Upper lobe of left lung (tissue), 6 donors: ENCODE data around the gene DFFB. TPM values are rescaled to one million over a fixed set of nuclear protein-coding genes. Genes with fewer than 3 reads are reported as not detected.

Experiments used
- ATAC-seq, 2 donors: fragments of 200-7000 bp; cut with Tn5 transposase; one replicate each; pipeline ENCODE4 v1.9.1; 2022; ENCODE audit warnings: mild to moderate bottlenecking in 2 of 2, moderate library complexity in 2 of 2; ENCODE audit not compliant: low FRiP score in 2 of 2
- DNase-seq, 2 donors: peaks; one replicate each; pipeline ENCODE4 v3.0.0-alpha.2; 2019 to 2020
- H3K27ac ChIP-seq, 4 donors: fragments of 200-600 bp; sonication (generic); one replicate each; pipeline ENCODE4 v1.5.1; 2016 to 2019
- H3K27me3 ChIP-seq, 4 donors: fragments of 200-600 bp; sonication (generic); one replicate each; pipeline ENCODE4 v1.5.1; 2017 to 2019
- H3K36me3 ChIP-seq, 4 donors: fragments of 200-600 bp; sonication (generic); one replicate each; pipeline ENCODE4 v1.5.1; 2016 to 2019
- H3K4me1 ChIP-seq, 4 donors: fragments of 200-600 bp; sonication (generic); one replicate each; pipeline ENCODE4 v1.5.1; 2018 to 2019
- H3K4me3 ChIP-seq, 4 donors: fragments of 200-600 bp; sonication (generic); one replicate each; pipeline ENCODE4 v1.5.1; 2017 to 2019; ENCODE audit warnings: mild to moderate bottlenecking in 2 of 4, moderate library complexity in 1 of 4
- H3K9me3 ChIP-seq, 4 donors: fragments of 200-600 bp; sonication (generic); one replicate each; pipeline ENCODE4 v1.5.1; 2018 to 2019
- CTCF ChIP-seq, 6 experiments: fragments of 450-650 bp in 4 of 6; fragments of 200-600 bp in 2 of 6; sonication (generic) in 2 of 6; IDR thresholded peaks; one replicate each; pipeline ENCODE4 v1.5.1; 2016 to 2019; ENCODE audit warnings: antibody characterized with exemption in 6 of 6
- EP300 ChIP-seq, 4 donors: sonication (generic); formaldehyde crosslinking; IDR thresholded peaks; one replicate each; pipeline ENCODE4 v1.5.1; 2017; ENCODE audit warnings: antibody characterized with exemption in 4 of 4, control low read depth in 2 of 4
- POLR2A ChIP-seq, 4 donors: fragments of 450-650 bp; IDR thresholded peaks; one replicate each; pipeline ENCODE4 v1.5.1; 2016 to 2017; ENCODE audit warnings: antibody characterized with exemption in 4 of 4, mild to moderate bottlenecking in 2 of 4
- POLR2AphosphoS5 ChIP-seq, 2 donors: sonication (generic); formaldehyde crosslinking; IDR thresholded peaks; one replicate each; pipeline ENCODE4 v1.5.1; 2017; ENCODE audit warnings: antibody characterized with exemption in 2 of 2
- WGBS, 2 donors: methylation state at CpG; one replicate each; pipeline ENCODE4 v1.1.5; 2017 to 2018; 5-methylcytosine and 5-hydroxymethylcytosine counted together
- total RNA-seq, 6 donors: library from RNA; depleted of rRNA in 4 of 6; stranded (reverse); fragments of >200 nt in 4 of 6; gene quantifications; one replicate each; pipeline versions ENCODE4 v1.1.0 to v1.2.1, GENCODE V29; 2016 to 2021
- donor health status: DM: no; HTN: no; CAD: no; lungs with moderate emphysema.
- donor health status: DM: no; HTN: yes; CAD: no; lungs with severe emphysema.

Gene DFFB
- total RNA-seq, 6 donors from 2014 or later = 7.1 to 16.8 (median 9.4) TPM

GRCh38 chr1:3930301-3931006, 73.2 kb downstream of the DFFB start:
- H3K27me3 ChIP-seq = no peaks in the 10 kb centered on the region
- WGBS, 2 donors = 75 to 77% methylated on average over 8 to 10 of the region's 10 CpGs
- H3K4me3 ChIP-seq = no peak overlapping the region

GRCh38 chr1:3931007-3931912, 74.0 kb downstream of the DFFB start:
- no peak for ATAC-seq
- DNase-seq = no peak
- Histone ChIP-seq H3K4me1 (no peaks in the 10 kb centered on the region), H3K4me3 (no peak overlapping the region), H3K27ac (no peak overlapping the region), H3K9me3 (no peaks in the 10 kb centered on the region), H3K27me3 (no peaks in the 10 kb centered on the region), H3K36me3 (no peaks in the 10 kb centered on the region)
- WGBS, 2 donors = 66 to 68% methylated on average over 10 to 17 of the region's 17 CpGs
- TF ChIP-seq POLR2AphosphoS5 (IDR thresholded peaks at IDR 0.05) = no peak

More at GRCh38 chr1:3930301-3931006, 73.2 kb downstream of the DFFB start:
- H3K4me1 ChIP-seq = no peaks in the 10 kb centered on the region
- no peak for DNase-seq
- no peaks in the 10 kb centered on the region for H3K9me3 ChIP-seq
- no peak overlapping the region for H3K27ac ChIP-seq
- no peaks in the 10 kb centered on the region for H3K36me3 ChIP-seq
- TF ChIP-seq POLR2A (IDR thresholded peaks at IDR 0.05) (no peak), CTCF (IDR thresholded peaks at IDR 0.05) (no peak), EP300 (IDR thresholded peaks at IDR 0.05) (no peak), POLR2AphosphoS5 (IDR thresholded peaks at IDR 0.05) (no peak)
- ATAC-seq = no peak

- Histone ChIP-seq H3K27me3 (no peaks in the 10 kb centered on the region), H3K4me1 (no peaks in the 10 kb centered on the region), H3K36me3 (no peaks in the 10 kb centered on the region), H3K9me3 (peaks cover 0 to 3% (median 1%) of the 10 kb centered on the region in 4 donors), H3K4me3 (no peak overlapping the region), H3K27ac (no peak overlapping the region)
- DNase-seq = no peak
- no peak for TF ChIP-seq POLR2A (IDR thresholded peaks at IDR 0.05)
- TF ChIP-seq POLR2AphosphoS5 (IDR thresholded peaks at IDR 0.05) = no peak
- no peak for TF ChIP-seq EP300 (IDR thresholded peaks at IDR 0.05)
- TF ChIP-seq CTCF (IDR thresholded peaks at IDR 0.05) = no peak
- no peak for ATAC-seq
- 70 to 72% methylated on average over 19 to 21 of the region's 21 CpGs for WGBS, 2 donors
Observed at GRCh38 chr1:3932156-3932919, 75.1 kb downstream of the DFFB start.

Other genes with a start within 250 kb of the DFFB start
- 100 to 1,000 TPM in 1 of 6 donors, 10 to 100 TPM in 5; 23.8 to 128 (median 83.5) TPM for gene MEGF6, start 246.0 kb upstream of the DFFB start, total RNA-seq
- gene TPRG1L, start 232.5 kb upstream of the DFFB start, total RNA-seq = 10 to 100 TPM; 16.6 to 48.3 (median 40.2) TPM
- gene WRAP73, start 207.4 kb upstream of the DFFB start, total RNA-seq = 10 to 100 TPM; 14.0 to 33.5 (median 19.9) TPM
- 1 to 10 TPM in 5 of 6 donors, under 1 TPM in 1; 0.77 to 9.8 (median 4.1) TPM for gene TP73, start 205.0 kb upstream of the DFFB start, total RNA-seq
- gene CCDC27, start 105.0 kb upstream of the DFFB start, total RNA-seq = not detected
- gene SMIM1, start 84.7 kb upstream of the DFFB start, total RNA-seq = 10 to 100 TPM in 4 of 6 donors, 1 to 10 TPM in 2; 2.8 to 20.8 (median 13.5) TPM
- 10 to 100 TPM; 30.3 to 63.9 (median 39.3) TPM for gene LRRC47, start 61.0 kb upstream of the DFFB start, total RNA-seq
- 100 to 1,000 TPM in 1 of 6 donors, 10 to 100 TPM in 5; 37.7 to 118 (median 53.6) TPM for gene CEP104, start 265 bp upstream of the DFFB start, total RNA-seq
- 10 to 100 TPM; 15.9 to 35.6 (median 20.6) TPM for gene C1orf174, start 42.8 kb downstream of the DFFB start, total RNA-seq